K562 (cell line): ENCODE measurements around the gene FGF11. TPM values are rescaled to one million over a fixed set of nuclear protein-coding genes. Genes with fewer than 3 reads are reported as not detected.
A peak's percentile ranks its signal among the peaks of the same experiment; 100 is the strongest.

Source experiments
- ATF4 ChIP-seq: fragments of 450-650 bp; formaldehyde crosslinking; IDR thresholded peaks from 2 replicates; pipeline ENCODE4 v1.4.0; 2022; ENCODE audit warnings: mild to moderate bottlenecking, moderate library complexity
- E2F3 ChIP-seq: fragments of 250-450 bp; sonication (Bioruptor Pico); IDR thresholded peaks from 2 replicates; pipeline ENCODE4 v1.4.0; 2020; ENCODE audit warnings: mild to moderate bottlenecking
- GATAD2B ChIP-seq: fragments of 450-650 bp; IDR thresholded peaks from 2 replicates; pipeline ENCODE4 v1.6.1; 2017; ENCODE audit warnings: mild to moderate bottlenecking, borderline replicate concordance
- HMGN3 ChIP-seq: IDR thresholded peaks from 2 replicates; pipeline ENCODE4 v1.6.1; 2011; ENCODE audit warnings: borderline replicate concordance, low read depth, mild to moderate bottlenecking, mixed read lengths, low read length; ENCODE audit not compliant: insufficient read length; ENCODE audit errors: extremely low read depth
- KAT2B ChIP-seq: IDR thresholded peaks from one replicate; pipeline ENCODE4 v1.6.1; 2012; ENCODE audit warnings: low read depth, mild to moderate bottlenecking, control low read depth, inconsistent platforms, low read length, moderate library complexity
- RNF219 ChIP-seq: fragments of 250-450 bp; sonication (Bioruptor Pico); IDR thresholded peaks from 2 replicates; pipeline ENCODE4 v1.5.0; 2022; ENCODE audit warnings: mild to moderate bottlenecking
- TEAD2 ChIP-seq: fragments of 450-650 bp; IDR thresholded peaks from 2 replicates; pipeline ENCODE4 v1.6.1; 2016; ENCODE audit warnings: missing genetic modification characterization, control low read depth, missing compliant biosample characterization
- ZBTB40 ChIP-seq, 2 experiments: fragments of 450-650 bp in 1 of 2; sonication (generic) in 1 of 2; formaldehyde crosslinking in 1 of 2; IDR thresholded peaks; 2 replicates each; pipeline versions ENCODE4 v1.7.1 to v1.9.0; 2016 to 2022; ENCODE audit warnings: inconsistent platforms in 1 of 2, mild to moderate bottlenecking in 1 of 2, missing genetic modification reagents in 1 of 2
- ZNF507 ChIP-seq: conservative IDR thresholded peaks from 2 replicates; pipeline ENCODE4 v1.6.1; 2017; ENCODE audit warnings: missing genetic modification characterization, missing compliant biosample characterization
- ZNF639 ChIP-seq, 2 experiments: fragments of 200-800 bp in 1 of 2; sonication (Bioruptor generic) in 1 of 2; sonication (generic) in 1 of 2; formaldehyde crosslinking in 1 of 2; IDR thresholded peaks in 1 of 2; conservative IDR thresholded peaks in 1 of 2; 2 replicates each; pipeline versions ENCODE4 v1.5.0 to v1.6.1; 2016 to 2020; ENCODE audit warnings: missing compliant biosample characterization in 1 of 2, missing genetic modification characterization in 1 of 2, missing genetic modification reagents in 1 of 2
- polyA plus RNA-seq, 8 experiments: library from polyadenylated mRNA; depleted of rRNA in 4 of 8; stranded (reverse) in 5 of 8; unstranded in 3 of 8; fragments of >200 nt; fragmentation: Nextera tagmentation in 2 of 8; fragmentation: Illumina TruSeq in 1 of 8; extraction: Ambion mirVana in 2 of 8; extraction: Trizol in 1 of 8; gene quantifications; 2 replicates each; pipeline versions ENCODE4 v1.2.1 to v1.2.3, GENCODE V29; 2011 to 2014; ENCODE audit warnings: inconsistent platforms in 1 of 8, missing spikeins in 1 of 8
- total RNA-seq, 7 experiments: library from RNA; depleted of rRNA in 6 of 7; stranded (reverse); fragments of >200 nt in 6 of 7; fragmentation: Illumina TruSeq in 2 of 7; extraction: Trizol in 2 of 7; gene quantifications; 2 replicates each; pipeline versions ENCODE4 v1.2.1 to v1.2.3, GENCODE V29; 2011 to 2021; ENCODE audit warnings: low replicate concordance in 1 of 7

FGF11 gene
- total and polyA plus RNA-seq, 9 of the 15 experiments (the other 6 are each of a cell fraction or from before 2014, with no cell fraction given), result 1.2 to 7.5 (median 3.0) TPM

GRCh38 chr17:7484919-7485377, 45.6 kb downstream of the FGF11 start (continued):
- 0 out of 2 replicates have a peak, but pooled peaks have one; percentile 21 for TF ChIP-seq ZBTB40 (IDR thresholded peaks at IDR 0.05)
- TF ChIP-seq ZBTB40 (CRISPR knock-in tag; IDR thresholded peaks at IDR 0.05), result no peak
- TF ChIP-seq HMGN3, result peak; percentile 2
- peak; percentile 33; the same call in 1 of the 2 replicates for TF ChIP-seq E2F3 (CRISPR knock-in tag)
- TF ChIP-seq ATF4 (CRISPR knock-in tag), result no peak
- TF ChIP-seq ZNF639 (CRISPR knock-in tag; conservative IDR thresholded peaks at IDR 0.05 in 1 of 2, IDR thresholded peaks at IDR 0.05 in 1 of 2), result no peak
- TF ChIP-seq TEAD2 (tag), result no peak
- TF ChIP-seq KAT2B, result no peak
- no peak for TF ChIP-seq GATAD2B
- TF ChIP-seq RNF219 (CRISPR knock-in tag), result no peak
- no peak for TF ChIP-seq ZNF507
